Neutrophil (primary cell): ENCODE measurements around the gene PRAC1.

Source experiments
- H3K27ac ChIP-seq: fragments of 200-600 bp; sonication (generic); 2 replicates; pipeline ENCODE4 v1.5.1; 2016; ENCODE audit warnings: mild to moderate bottlenecking, moderate library complexity
- H3K27me3 ChIP-seq: fragments of 200-600 bp; sonication (generic); 2 replicates; pipeline ENCODE4 v1.6.0; 2016; ENCODE audit warnings: mild to moderate bottlenecking
- H3K36me3 ChIP-seq: fragments of 200-600 bp; sonication (generic); 2 replicates; pipeline ENCODE4 v1.5.1; 2017
- H3K4me1 ChIP-seq, 2 experiments: fragments of 200-600 bp in 1 of 2; sonication (generic) in 1 of 2; 1 replicate in 1 of 2; 2 replicates in 1 of 2; pipeline versions ENCODE4 v1.5.1 to v1.6.1; 2013 to 2016; ENCODE audit warnings: low read depth in 1 of 2, low read length in 1 of 2, mild to moderate bottlenecking in 1 of 2, moderate library complexity in 1 of 2; ENCODE audit not compliant: control insufficient read depth in 1 of 2, insufficient read depth in 1 of 2
- H3K4me3 ChIP-seq, 2 experiments: fragments of 200-600 bp in 1 of 2; sonication (generic) in 1 of 2; 1 replicate in 1 of 2; 2 replicates in 1 of 2; pipeline ENCODE4 v1.5.1; 2013 to 2016; ENCODE audit warnings: low read depth in 1 of 2, low read length in 1 of 2, mild to moderate bottlenecking in 1 of 2, moderate library complexity in 1 of 2
- H3K9me3 ChIP-seq: fragments of 200-600 bp; sonication (generic); 2 replicates; pipeline ENCODE4 v1.5.1; 2016
- TF ChIP-seq, protein P1 (sequence below): fragments of 200-600 bp; sonication (generic); IDR thresholded peaks from 2 replicates; pipeline ENCODE4 v1.5.1; 2016; ENCODE audit warnings: antibody characterized with exemption

PRAC1 gene

DNA sequence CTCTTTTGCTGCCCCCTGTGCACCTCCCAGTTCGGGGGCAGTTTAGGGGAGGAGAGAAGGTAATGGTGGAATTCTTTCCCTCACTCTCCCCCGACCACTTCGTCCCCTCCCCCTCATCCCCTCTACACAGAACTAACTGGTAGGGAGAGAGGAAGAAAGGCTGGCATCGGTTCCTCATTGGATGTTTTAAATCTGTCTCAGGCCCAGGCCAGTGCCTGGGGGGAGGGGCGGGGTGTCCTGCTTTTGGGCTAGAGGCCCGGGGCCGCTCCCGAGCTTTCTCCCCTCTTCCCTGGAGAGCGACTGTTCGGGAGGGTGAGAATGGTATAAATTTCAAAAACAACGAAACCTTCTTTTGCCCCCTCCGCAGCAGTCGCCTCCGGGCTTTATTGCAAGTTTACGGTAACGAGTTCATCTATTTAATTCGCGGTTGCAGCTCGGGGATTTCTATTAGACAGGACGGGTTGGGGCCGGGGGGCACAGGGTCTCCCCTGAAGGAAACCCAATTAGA, 651 bp upstream of the PRAC1 start, which contains the start of gene PRAC2:
TSS of gene PRAC2 (plus strand) at position 271 of the 508 bp plus-strand sequence. CDS start 1,226 bp downstream, outside the sequence.
- Histone ChIP-seq H3K27me3 (peaks cover 100% of the 10 kb centered on the region), H3K4me3 (no peak within 1 kb of the TSS), H3K4me1 (peaks cover 0 to 11% of the 10 kb centered on the region in 2 experiments), H3K9me3 (no peaks in the 10 kb centered on the region), H3K36me3 (no peaks in the 10 kb centered on the region), H3K27ac (no peak within 1 kb of the TSS)
- TF ChIP-seq, protein P1, sequence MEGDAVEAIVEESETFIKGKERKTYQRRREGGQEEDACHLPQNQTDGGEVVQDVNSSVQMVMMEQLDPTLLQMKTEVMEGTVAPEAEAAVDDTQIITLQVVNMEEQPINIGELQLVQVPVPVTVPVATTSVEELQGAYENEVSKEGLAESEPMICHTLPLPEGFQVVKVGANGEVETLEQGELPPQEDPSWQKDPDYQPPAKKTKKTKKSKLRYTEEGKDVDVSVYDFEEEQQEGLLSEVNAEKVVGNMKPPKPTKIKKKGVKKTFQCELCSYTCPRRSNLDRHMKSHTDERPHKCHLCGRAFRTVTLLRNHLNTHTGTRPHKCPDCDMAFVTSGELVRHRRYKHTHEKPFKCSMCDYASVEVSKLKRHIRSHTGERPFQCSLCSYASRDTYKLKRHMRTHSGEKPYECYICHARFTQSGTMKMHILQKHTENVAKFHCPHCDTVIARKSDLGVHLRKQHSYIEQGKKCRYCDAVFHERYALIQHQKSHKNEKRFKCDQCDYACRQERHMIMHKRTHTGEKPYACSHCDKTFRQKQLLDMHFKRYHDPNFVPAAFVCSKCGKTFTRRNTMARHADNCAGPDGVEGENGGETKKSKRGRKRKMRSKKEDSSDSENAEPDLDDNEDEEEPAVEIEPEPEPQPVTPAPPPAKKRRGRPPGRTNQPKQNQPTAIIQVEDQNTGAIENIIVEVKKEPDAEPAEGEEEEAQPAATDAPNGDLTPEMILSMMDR: no peak

DNA sequence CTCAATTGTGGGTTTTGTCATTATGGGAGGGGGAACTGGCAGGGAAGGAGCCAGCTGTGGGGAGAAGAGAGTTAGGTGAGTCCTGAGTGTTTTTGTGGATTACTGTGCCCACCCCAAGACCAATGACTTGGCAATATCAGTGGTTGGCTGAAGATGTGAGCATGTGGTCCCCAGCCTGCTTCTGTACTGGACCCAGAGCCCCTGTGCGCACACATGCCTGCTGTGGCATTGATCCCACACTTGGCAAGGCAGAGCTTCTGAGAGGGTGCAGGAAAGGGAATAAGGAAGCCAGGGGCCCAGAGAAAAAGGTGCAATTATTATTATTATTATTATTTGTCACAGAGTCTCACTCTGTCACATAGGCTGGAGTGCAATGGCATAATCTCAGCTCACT, 1.3 kb downstream of the PRAC1 start:
- no peak overlapping the region for H3K4me3 ChIP-seq
- H3K36me3 ChIP-seq: no peaks in the 10 kb centered on the region
- H3K27me3 ChIP-seq: peaks cover 100% of the 10 kb centered on the region
- peaks cover 0 to 11% of the 10 kb centered on the region in 2 experiments for H3K4me1 ChIP-seq
- H3K9me3 ChIP-seq: no peaks in the 10 kb centered on the region
- no peak overlapping the region for H3K27ac ChIP-seq
- TF ChIP-seq, protein P1: no peak

DNA sequence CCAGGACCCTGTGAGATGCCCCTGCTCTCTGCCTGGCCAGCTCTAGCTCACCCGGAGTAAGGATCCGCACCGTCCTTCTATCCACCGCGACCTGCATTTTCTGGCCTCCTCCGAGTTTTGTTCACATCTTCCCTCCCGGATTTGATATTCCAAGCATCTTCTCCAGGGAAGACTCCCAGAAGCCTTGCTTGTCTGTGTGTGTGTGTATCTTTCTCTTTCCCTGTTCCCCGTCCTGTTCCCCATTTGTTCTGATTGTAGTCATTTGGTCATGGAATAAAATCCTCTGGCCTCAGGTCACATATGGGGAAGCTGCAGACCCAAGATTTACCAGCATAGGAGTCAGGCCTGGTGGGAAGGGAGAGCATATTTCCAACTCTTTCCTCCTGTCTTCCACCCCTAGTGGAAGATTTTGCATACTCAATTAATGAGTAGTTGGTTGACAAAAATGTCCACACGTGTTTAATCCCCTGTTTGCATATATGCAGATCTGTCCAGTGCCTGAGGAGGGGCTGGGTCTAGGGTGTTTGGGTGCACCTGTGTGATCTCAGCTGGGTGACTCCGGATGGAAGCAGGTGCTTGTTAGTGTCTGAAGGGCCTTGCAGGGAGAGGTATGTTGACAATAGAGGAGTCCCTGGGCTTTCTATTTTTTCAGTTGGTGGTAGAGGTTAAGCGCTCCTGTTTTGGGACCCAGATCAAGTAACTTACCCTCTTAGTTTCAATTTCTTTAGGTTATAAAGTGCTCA, 1.9 kb downstream of the PRAC1 start:
- H3K9me3 ChIP-seq: no peaks in the 10 kb centered on the region
- H3K27me3 ChIP-seq: peaks cover 100% of the 10 kb centered on the region
- H3K4me1 ChIP-seq: peaks cover 0 to 11% of the 10 kb centered on the region in 2 experiments
- TF ChIP-seq, protein P1: no peak
- H3K4me3 ChIP-seq: no peak overlapping the region
- H3K27ac ChIP-seq: no peak overlapping the region
- H3K36me3 ChIP-seq: no peaks in the 10 kb centered on the region

DNA sequence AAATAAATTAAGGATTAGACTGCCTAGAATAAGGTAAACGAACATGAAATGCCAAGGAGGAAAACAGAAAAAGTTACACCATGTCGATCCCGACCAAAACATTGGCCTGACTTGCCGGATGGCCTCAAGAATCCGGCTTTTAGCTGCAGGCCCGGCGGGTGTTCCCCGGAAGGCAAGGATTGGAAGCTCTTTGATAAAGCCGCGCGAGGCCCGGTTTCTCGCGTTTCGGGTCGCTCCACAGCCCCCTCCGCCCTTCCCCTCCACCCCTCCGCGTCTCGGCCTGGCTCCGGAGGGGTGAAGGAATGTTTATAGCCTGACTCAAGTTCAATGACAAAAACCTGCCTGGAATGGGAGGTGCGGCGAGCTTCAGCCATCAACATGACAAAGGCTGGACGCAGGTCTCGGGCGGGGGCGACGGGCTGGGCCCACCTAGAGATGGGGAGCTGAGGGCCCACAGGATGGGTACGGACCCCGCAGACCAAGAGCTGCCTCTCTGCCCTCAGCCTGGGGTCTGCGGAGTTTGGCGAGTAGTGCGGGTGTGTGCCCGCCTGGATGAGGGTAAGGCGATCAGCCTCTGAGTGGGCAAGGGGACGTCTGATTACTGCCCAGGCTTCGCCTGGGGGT, 2.6 kb downstream of the PRAC1 start:
- Histone ChIP-seq H3K27me3 (peaks cover 100% of the 10 kb centered on the region), H3K4me3 (no peak overlapping the region), H3K27ac (no peak overlapping the region), H3K9me3 (no peaks in the 10 kb centered on the region), H3K4me1 (peaks cover 0 to 11% of the 10 kb centered on the region in 2 experiments), H3K36me3 (no peaks in the 10 kb centered on the region)
- TF ChIP-seq, protein P1: no peak

DNA sequence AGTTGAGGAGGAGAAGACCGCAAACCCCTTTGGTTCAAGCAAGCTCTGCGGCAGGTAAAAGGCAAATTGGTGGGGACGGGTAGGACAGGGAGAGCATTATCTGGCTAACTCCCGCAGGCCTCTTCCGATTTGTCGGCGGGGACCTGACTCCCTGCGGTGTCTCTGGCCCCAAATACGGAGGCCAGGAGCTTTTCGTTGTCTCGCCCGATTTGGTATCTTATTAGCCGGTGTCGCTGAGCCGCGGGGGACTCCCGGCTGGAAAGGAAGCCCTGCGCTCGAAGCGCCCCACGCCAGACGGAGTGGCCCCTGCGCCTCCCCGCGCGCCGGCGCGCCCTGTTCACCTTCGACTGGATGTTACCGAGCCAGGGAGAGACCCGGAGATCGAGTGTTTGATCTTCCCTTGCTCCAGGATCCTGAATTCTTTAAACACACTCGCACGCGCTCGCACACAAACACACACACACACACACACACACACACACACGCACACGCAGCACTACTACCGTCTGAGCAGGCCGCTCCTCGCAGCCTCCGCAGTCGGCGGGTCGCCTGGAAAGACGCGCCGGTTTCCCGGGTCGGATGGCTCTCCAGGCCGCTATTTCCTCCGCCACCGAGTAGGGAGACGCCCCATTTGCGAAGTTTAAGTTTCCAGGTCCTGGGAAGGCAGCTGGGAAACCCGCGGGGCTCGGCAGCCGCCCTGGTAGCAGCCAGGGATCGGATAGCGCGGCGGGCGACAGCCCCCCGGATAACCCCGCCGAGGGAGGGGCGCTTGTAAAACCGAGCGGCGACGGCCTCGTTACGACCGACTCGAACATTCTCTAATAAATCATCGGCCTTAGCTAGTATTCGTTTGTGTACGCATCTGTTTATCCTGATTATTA, 3.3 kb downstream of the PRAC1 start:
- peaks cover 100% of the 10 kb centered on the region for H3K27me3 ChIP-seq
- no peak overlapping the region for H3K27ac ChIP-seq
- no peaks in the 10 kb centered on the region for H3K36me3 ChIP-seq
- TF ChIP-seq, protein P1: no peak
- no peak overlapping the region for H3K4me3 ChIP-seq
- peaks cover 0 to 4% of the 10 kb centered on the region in 2 experiments for H3K4me1 ChIP-seq
- no peaks in the 10 kb centered on the region for H3K9me3 ChIP-seq
